NCI-H2107 treated with DMSO at 0.1 percent for 48 hours (cell line): ENCODE results near the gene ERP27.

Experiments used
- DNase-seq: peaks from one replicate; lab custom pipeline; 2025; ENCODE audit not compliant: unreplicated experiment; lab: John Stamatoyannopoulos, UW

ERP27 gene

GRCh38 chr12:14871886-14872285 is 66.5 kb downstream of the ERP27 start:
- DNase-seq = no peak

GRCh38 chr12:14871247-14871646 is 67.1 kb downstream of the ERP27 start:
- no peak for DNase-seq

- DNase-seq = no peak
Measured at GRCh38 chr12:14868916-14869506, 69.3 kb downstream of the ERP27 start.
